Bronchial smooth muscle cell (primary cell): Measurements from ENCODE around the gene CEP68. TPM values are rescaled to one million over a fixed set of nuclear protein-coding genes. Genes with fewer than 3 reads are reported as not detected.

Experiments
- total RNA-seq: library from RNA; depleted of rRNA; stranded (reverse); fragments of >200 nt; gene quantifications from 2 replicates; pipeline ENCODE4 v1.2.1, GENCODE V29; 2014

Gene CEP68
- 7.6 and 12.8 TPM in 2 replicates for total RNA-seq

DNA sequence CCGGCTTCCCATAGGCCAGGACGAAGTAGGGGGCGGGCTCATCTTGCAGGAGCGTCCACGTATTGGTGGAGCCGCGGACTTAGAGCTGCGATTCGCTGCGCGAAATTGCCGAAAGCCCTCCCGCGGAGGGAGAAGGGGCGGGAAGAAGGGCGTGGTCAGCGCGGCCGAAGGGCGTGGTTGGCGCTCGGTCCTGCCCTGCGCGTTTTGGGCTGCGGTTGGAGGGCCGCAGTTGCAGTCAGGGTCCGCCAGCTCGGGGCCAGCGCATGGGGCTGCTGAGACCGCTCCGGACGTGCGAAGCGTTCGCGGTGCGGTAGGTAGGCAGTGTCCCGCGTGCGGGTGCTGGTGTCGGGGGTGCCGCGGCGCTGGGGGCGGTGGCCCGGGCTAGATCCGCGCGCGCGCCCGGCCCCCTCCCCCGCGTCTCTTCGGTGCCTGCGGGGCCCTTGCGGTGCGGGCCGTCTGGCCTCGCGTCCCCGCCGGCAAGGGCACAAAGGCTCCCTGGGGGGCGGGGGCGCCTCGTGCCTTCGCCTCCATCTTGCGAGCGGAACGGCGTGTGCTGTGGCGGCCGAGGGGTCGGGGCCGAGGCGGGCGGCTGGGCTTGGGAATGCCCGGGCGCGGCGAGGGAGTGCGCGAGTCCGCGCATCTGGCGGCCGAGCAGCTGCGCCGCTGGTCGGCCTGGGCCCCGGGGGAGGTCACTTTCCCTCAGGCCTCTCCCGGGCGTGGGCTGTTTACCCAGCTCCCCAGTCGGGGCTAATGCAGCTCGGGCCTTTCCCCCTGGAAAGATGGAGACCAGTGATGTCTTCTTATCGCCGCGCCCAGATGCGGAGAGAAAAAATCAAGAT is at the start of gene CEP68:
CEP68 (plus strand) TSS at position 202 of the 839 bp plus-strand sequence. CDS start 13,029 bp downstream, outside the sequence.

DNA sequence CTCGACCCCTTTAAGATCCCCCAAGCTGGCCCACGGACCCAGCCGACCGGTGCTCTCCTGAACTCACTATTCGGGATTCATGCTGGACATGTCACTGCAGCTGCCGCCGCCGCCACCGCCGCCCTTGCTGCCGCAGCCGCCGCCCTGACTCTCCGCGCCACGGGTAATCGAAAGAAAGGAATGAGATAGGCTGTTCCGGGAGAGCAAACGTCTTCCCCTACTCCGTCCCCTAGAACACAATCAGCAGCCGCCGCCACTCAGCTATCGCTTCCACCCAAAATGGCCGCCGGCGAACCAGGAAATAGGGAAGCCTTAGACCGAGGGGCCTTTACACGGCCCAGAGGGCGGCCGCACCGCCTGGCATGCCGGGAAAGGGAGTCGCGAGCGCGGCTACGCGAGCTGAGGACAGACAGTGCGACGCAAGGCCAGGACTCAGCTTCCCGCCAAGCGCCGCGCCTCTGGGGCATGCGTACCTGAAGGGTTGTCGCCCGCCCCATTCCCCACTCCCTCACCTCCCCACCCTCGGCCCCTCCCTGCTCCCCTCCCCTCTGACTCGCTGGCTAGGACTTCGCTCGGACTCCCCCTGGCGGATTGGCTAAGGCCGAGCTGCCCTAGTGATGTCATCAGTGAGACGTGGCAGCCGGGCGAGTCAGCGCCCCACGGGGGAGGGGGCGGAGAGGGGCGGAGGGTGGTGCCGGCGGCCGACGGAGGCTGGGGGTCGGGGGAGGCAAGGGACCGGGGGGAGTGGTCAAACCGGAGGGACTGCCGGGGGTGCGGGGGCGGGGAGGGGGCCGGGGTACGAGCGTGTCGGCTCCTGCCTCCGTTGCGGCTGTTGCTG is 73.8 kb downstream of the CEP68 start, which contains the start of gene RAB1A:
RAB1A (minus strand) TSS at position 281 of the 838 bp plus-strand sequence; CDS start at position 90, 191 bp downstream.

Other genes with a start within 250 kb of the CEP68 start
- 2.8 and 5.9 TPM in 2 replicates for gene SLC1A4, start 67.0 kb upstream of the CEP68 start, total RNA-seq
- gene RAB1A, start 73.7 kb downstream of the CEP68 start, total RNA-seq: 65.4 and 85.0 TPM in 2 replicates
- 46.5 and 90.6 TPM in 2 replicates for gene ACTR2, start 171.4 kb downstream of the CEP68 start, total RNA-seq